GM12875 (cell line): Measurements from ENCODE around the gene PROX2.

Experiments used
- H3K4me3 ChIP-seq: one replicate; pipeline ENCODE4 v1.5.1; 2011; ENCODE audit warnings: low read depth, low read length, control low read depth
- TF ChIP-seq, protein P1 (sequence below): IDR thresholded peaks from 2 replicates; pipeline ENCODE4 v1.5.1; 2011; ENCODE audit warnings: low read depth, mild to moderate bottlenecking, control low read depth, inconsistent platforms, low read length, moderate library complexity, borderline replicate concordance; ENCODE audit not compliant: insufficient read depth

Gene PROX2, protein sequence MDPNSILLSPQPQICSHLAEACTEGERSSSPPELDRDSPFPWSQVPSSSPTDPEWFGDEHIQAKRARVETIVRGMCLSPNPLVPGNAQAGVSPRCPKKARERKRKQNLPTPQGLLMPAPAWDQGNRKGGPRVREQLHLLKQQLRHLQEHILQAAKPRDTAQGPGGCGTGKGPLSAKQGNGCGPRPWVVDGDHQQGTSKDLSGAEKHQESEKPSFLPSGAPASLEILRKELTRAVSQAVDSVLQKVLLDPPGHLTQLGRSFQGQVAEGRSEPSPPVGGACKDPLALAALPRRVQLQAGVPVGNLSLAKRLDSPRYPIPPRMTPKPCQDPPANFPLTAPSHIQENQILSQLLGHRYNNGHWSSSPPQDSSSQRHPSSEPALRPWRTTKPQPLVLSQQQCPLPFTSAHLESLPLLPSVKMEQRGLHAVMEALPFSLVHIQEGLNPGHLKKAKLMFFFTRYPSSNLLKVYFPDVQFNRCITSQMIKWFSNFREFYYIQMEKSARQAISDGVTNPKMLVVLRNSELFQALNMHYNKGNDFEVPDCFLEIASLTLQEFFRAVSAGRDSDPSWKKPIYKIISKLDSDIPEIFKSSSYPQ

DNA sequence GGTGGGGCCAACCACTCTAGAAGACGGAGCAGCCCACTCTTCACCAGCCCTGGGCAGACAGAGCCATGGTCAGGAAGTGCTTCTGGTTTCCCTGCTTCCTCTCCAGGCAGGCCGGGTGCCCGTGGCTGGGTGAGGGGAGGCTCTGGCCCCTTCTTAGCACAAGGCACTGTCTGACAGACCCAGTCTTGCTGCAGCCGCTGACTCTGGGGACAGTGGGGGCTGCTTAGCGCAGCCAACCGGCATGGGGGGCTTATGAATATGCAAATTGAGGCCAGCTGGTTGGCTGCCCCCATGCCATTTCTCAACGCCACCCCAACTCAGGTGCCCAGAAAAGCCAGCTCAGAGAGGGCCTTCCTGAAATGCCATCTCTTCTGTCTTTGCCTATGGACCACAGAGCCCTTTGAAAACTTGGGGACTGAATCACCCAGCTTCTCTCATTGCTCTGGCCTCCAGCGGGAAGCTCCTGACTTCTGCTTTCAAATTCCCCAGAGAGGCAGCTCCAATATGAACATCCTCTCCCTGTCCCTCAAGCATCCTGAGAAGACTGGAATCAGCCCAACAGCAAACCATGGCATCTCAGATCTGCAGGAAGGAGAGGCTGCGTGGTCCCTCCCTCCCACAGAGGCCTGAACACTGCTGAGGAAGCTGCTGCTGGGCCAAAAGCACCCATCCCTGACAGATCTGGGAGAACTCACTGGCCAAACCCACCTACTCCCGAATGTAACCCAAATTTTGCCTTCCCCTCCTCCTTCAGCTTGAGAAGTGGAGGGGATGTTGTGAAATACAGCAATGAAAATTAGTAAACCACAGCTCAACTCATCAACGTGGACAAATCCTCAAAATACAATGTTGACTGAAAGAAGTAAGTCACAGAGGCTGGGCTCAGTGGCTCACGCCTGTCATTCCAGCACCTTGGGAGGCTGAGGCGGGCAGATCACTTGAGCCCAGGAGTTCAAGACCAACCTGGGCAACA lies at the start of gene PROX2:
PROX2 (minus strand) TSS at position 205 of the 973 bp plus-strand sequence. CDS start 12,311 bp downstream, outside the sequence.
- no peak within 1 kb of the TSS for H3K4me3 ChIP-seq
- TF ChIP-seq, protein P1, sequence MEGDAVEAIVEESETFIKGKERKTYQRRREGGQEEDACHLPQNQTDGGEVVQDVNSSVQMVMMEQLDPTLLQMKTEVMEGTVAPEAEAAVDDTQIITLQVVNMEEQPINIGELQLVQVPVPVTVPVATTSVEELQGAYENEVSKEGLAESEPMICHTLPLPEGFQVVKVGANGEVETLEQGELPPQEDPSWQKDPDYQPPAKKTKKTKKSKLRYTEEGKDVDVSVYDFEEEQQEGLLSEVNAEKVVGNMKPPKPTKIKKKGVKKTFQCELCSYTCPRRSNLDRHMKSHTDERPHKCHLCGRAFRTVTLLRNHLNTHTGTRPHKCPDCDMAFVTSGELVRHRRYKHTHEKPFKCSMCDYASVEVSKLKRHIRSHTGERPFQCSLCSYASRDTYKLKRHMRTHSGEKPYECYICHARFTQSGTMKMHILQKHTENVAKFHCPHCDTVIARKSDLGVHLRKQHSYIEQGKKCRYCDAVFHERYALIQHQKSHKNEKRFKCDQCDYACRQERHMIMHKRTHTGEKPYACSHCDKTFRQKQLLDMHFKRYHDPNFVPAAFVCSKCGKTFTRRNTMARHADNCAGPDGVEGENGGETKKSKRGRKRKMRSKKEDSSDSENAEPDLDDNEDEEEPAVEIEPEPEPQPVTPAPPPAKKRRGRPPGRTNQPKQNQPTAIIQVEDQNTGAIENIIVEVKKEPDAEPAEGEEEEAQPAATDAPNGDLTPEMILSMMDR: no peak

DNA sequence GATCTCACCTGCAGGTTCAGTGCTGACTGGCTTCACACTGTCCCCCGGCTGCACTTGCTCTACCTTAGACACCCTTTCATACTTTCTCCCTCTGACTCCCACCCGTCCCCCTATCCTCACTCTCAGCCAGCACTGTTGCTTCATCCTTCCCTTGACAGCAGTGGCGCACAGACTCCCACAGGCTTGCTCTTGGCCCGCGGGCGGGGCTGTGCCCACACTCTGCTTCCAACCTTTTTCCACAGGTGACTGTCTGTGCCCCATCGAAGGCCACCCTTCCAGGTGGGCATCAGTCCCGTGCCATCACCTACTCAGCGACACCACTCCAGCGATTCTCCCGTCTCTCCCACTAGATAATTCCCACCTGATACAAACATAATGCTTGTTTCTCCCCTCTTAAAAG lies 48.1 kb upstream of the PROX2 start:
- H3K4me3 ChIP-seq: no peak overlapping the region
- TF ChIP-seq, protein P1: no peak

DNA sequence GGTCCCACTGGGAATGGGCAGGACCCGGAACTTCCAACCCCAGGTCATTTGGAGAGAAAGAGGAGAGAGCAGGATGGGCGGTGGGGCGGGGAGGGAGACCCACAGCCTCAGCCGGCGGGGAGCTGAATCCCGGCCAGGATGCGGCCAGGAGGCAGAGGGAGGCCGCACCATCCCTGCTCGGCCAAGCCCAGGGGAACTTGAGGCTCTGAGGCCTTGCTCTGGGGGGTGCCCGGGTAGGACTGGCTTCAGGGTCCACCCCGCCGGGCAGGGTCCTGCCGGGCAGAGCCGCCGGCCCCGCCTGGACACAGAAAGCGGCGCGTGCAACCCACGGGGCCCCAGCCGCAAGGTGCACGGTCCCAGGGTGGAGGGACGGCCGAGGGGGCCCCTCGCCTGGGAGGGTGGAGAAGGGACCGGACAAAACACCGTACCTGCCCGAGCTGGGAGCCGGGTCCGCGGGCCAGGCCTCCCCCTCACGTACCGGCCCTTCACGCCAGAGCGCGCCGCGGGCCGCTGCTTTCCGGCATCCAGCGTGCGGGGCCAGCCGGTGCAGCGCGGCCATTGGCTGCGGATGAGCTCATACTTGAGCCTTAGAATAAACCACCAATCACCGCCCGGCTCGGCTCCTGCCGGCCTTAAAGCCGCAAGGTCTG lies 46.9 kb upstream of the PROX2 start, which contains the start of gene RPS6KL1:
RPS6KL1 (minus strand) TSS at position 509 of the 650 bp plus-strand sequence. CDS start 1,719 bp downstream, outside the sequence.
- TF ChIP-seq, protein P1: no peak
- peak within 1 kb of the TSS; percentile 77 for H3K4me3 ChIP-seq

DNA sequence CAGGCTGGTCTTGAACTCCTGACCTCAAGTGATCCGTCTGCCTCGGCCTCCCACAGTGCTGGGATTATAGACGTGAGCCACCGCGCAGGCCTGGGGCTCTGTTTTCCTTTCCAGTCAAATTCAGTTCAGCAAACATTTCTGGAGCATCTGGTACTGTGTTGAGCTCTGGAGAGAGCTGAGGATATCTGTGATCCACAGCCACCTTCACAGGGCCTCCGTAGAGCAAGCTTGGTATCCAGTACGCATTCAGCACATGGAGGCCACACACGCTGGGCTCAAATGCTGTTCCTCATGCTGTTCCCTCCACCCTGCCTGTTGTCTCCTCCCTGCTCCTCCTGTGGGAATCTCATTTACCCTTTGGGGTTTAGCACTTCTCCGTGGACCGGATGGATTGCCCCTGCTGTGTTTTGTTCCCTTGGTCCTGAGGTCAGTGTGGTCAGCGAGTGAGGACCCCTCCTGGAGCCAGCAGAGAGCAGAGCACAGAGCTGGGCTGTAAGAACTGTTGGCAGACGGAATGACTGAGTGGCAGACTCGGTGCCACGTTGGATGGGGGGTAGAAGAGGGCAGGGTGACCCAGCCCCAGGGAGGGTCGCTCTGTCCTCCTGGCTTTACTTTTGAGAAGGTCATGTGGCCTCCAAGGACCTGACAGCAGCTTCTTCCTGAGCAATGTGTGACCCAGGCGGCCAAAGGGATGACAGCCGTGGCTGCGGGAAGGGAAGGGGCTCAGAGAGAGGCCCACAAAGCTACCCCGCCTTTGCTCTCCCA lies 46.2 kb upstream of the PROX2 start:
- H3K4me3 ChIP-seq: peak overlapping the region; percentile 77
- TF ChIP-seq, protein P1: no peak

DNA sequence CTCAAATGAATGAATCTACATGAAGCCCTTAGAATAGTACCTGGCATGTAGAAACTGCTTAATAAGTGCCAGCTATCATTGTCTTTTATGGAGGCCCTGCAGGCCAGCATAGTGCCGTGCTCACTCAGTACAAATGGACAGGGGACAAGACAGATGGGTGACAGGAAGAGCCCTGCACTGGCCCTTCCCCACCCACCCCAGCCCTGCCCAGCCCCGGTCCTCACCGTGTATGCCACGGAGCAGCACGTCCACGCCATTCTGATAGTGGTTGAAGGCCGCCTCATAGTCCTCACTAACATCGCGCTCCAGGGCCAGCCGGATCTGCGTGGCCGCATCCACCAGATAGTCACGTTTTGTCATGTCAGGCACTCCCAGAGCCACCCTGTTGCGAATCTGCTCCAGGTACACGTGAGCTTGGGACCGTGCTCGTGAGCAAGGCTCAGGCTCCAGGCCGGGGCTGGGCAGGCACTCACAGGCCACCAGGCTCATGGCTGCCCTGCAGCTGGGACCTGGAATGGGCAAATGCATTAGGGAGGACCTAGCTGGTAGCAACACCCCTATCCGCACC lies 45.2 kb upstream of the PROX2 start:
- H3K4me3 ChIP-seq: no peak overlapping the region
- TF ChIP-seq, protein P1: no peak
